Pancreas (tissue), 8 donors: ENCODE measurements around the gene NEK7. TPM values are rescaled to one million over a fixed set of nuclear protein-coding genes. Genes with fewer than 3 reads are reported as not detected.

Source experiments
- polyA plus RNA-seq, 2 donors: library from polyadenylated mRNA; stranded (reverse); fragments of 200-250 nt; gene quantifications; one replicate each; pipeline ENCODE4 v1.2.3, GENCODE V29; 2013
- total RNA-seq, 6 donors: library from RNA; stranded (reverse); fragmentation: NEBNext Ultra II Directional in 4 of 6; extraction: Animal tissue kit (Norgen Biotek cat#: 25700) in 4 of 6; gene quantifications; one replicate each; pipeline versions ENCODE4 v1.2.1 to v1.2.4, GENCODE V29; 2021 to 2023
- donor health status: healthy with polysubstance abuse.
- donor health status: DM: no; HTN: no; CAD: no; lungs with moderate emphysema.
- donor health status: DM: no; HTN: no; CAD: no.
- donor health status: Bipolar disorder and iron deficiency.
- donor health status: DM: yes; HTN: yes; CAD: no.
- donor health status: DM: no; HTN: no; CAD: no.
- donor health status: DM: no; HTN: no; CAD: no.
- donor health status: DM: yes; HTN: yes; CAD: no.

The NEK7 gene
- total and polyA plus RNA-seq, 8 donors: 8.0 to 36.3 (median 20.9) TPM

Other genes starting within 250 kb of the NEK7 start
- under 1 TPM in 2 of 6 donors, not detected in 4; 0.03 to 0.09 TPM for gene LHX9, start 239.6 kb upstream of the NEK7 start, total RNA-seq
- gene LHX9, start 239.6 kb upstream of the NEK7 start, polyA plus RNA-seq: under 1 TPM in 1 of 2 donors, not detected in 1; 0.07 TPM